GM12875 (cell line): ENCODE measurements around the gene PCYT1B.

Experiments
- H3K4me3 ChIP-seq: one replicate; pipeline ENCODE4 v1.5.1; 2011; ENCODE audit warnings: low read depth, low read length, control low read depth
- CTCF ChIP-seq: IDR thresholded peaks from 2 replicates; pipeline ENCODE4 v1.5.1; 2011; ENCODE audit warnings: low read depth, mild to moderate bottlenecking, control low read depth, inconsistent platforms, low read length, moderate library complexity, borderline replicate concordance; ENCODE audit not compliant: insufficient read depth

The PCYT1B gene

GRCh38 chrX:24567169-24567568 lies 80.0 kb downstream of the PCYT1B start:
- TF ChIP-seq CTCF, result no peak
- H3K4me3 ChIP-seq, result no peak overlapping the region

- no peak for TF ChIP-seq CTCF
- H3K4me3 ChIP-seq, result no peak overlapping the region
Observed at GRCh38 chrX:24566240-24566639, 80.9 kb downstream of the PCYT1B start.

GRCh38 chrX:24563291-24564010 lies 83.7 kb downstream of the PCYT1B start:
- no peak overlapping the region for H3K4me3 ChIP-seq
- TF ChIP-seq CTCF, result no peak

- no peak overlapping the region for H3K4me3 ChIP-seq
- TF ChIP-seq CTCF, result peak; percentile 40
Observed at GRCh38 chrX:24561121-24561520, 86.0 kb downstream of the PCYT1B start.

- H3K4me3 ChIP-seq, result no peak overlapping the region
- TF ChIP-seq CTCF, result no peak
Observed at GRCh38 chrX:24553011-24553410, 94.1 kb downstream of the PCYT1B start.

GRCh38 chrX:24550166-24550565 lies 97.0 kb downstream of the PCYT1B start:
- no peak overlapping the region for H3K4me3 ChIP-seq
- no peak for TF ChIP-seq CTCF

GRCh38 chrX:24547961-24548360 lies 99.2 kb downstream of the PCYT1B start:
- no peak overlapping the region for H3K4me3 ChIP-seq
- TF ChIP-seq CTCF, result no peak
